ENCODE data around the gene VPS51.

- TF ChIP-seq, protein P1, sequence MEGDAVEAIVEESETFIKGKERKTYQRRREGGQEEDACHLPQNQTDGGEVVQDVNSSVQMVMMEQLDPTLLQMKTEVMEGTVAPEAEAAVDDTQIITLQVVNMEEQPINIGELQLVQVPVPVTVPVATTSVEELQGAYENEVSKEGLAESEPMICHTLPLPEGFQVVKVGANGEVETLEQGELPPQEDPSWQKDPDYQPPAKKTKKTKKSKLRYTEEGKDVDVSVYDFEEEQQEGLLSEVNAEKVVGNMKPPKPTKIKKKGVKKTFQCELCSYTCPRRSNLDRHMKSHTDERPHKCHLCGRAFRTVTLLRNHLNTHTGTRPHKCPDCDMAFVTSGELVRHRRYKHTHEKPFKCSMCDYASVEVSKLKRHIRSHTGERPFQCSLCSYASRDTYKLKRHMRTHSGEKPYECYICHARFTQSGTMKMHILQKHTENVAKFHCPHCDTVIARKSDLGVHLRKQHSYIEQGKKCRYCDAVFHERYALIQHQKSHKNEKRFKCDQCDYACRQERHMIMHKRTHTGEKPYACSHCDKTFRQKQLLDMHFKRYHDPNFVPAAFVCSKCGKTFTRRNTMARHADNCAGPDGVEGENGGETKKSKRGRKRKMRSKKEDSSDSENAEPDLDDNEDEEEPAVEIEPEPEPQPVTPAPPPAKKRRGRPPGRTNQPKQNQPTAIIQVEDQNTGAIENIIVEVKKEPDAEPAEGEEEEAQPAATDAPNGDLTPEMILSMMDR (IDR thresholded peaks at IDR 0.05) = no peak
- no peak for TF ChIP-seq POLR2A (IDR thresholded peaks at IDR 0.05)
Observed at GRCh38 chr11:65083134-65083833, 12.7 kb upstream of the VPS51 start.
